Liver (tissue), 9 donors: ENCODE data around the gene ZNF331. TPM values are rescaled to one million over a fixed set of nuclear protein-coding genes. Genes with fewer than 3 reads are reported as not detected.

Source experiments
- DNase-seq: peaks from one replicate; pipeline ENCODE4 v3.0.0-alpha.2; 2017; ENCODE audit warnings: low spot score
- H3K27ac ChIP-seq, 2 donors: one replicate each; pipeline ENCODE4 v1.7.0; 2013; ENCODE audit warnings: inconsistent platforms in 2 of 2, low read length in 2 of 2, control low read depth in 1 of 2, low read depth in 1 of 2, mild to moderate bottlenecking in 1 of 2
- H3K27me3 ChIP-seq, 4 donors: one replicate each; pipeline versions ENCODE4 v1.6.1 to v1.7.0; 2013; ENCODE audit warnings: low read length in 3 of 4, inconsistent platforms in 1 of 4, mild to moderate bottlenecking in 1 of 4, moderate library complexity in 1 of 4; ENCODE audit not compliant: control insufficient read depth in 4 of 4, insufficient read depth in 4 of 4
- H3K36me3 ChIP-seq, 4 donors: one replicate each; pipeline versions ENCODE4 v1.6.1 to v1.7.0; 2013; ENCODE audit warnings: low read length in 3 of 4, mild to moderate bottlenecking in 3 of 4, low read depth in 1 of 4, moderate library complexity in 1 of 4; ENCODE audit not compliant: control insufficient read depth in 4 of 4, insufficient read depth in 3 of 4
- H3K4me1 ChIP-seq, 4 donors: one replicate each; pipeline versions ENCODE4 v1.6.1 to v1.7.0; 2013; ENCODE audit warnings: low read length in 3 of 4, mild to moderate bottlenecking in 3 of 4, moderate library complexity in 1 of 4; ENCODE audit not compliant: control insufficient read depth in 4 of 4, insufficient read depth in 4 of 4
- H3K4me3 ChIP-seq, 3 donors: one replicate each; pipeline versions ENCODE4 v1.6.1 to v1.7.0; 2013; ENCODE audit warnings: low read length in 3 of 3, control low read depth in 1 of 3, low read depth in 1 of 3, mild to moderate bottlenecking in 1 of 3
- H3K9ac ChIP-seq, 2 donors: one replicate each; pipeline ENCODE4 v1.7.0; 2013; ENCODE audit warnings: low read length in 2 of 2, mild to moderate bottlenecking in 2 of 2, moderate library complexity in 2 of 2, control low read depth in 1 of 2, low read depth in 1 of 2
- H3K9me3 ChIP-seq, 4 donors: one replicate each; pipeline versions ENCODE4 v1.6.1 to v1.7.0; 2013; ENCODE audit warnings: low read length in 3 of 4; ENCODE audit not compliant: control insufficient read depth in 4 of 4
- ATF3 ChIP-seq: IDR thresholded peaks from 2 replicates; pipeline ENCODE4 v1.6.1; 2016; ENCODE audit warnings: antibody characterized with exemption
- CTCF ChIP-seq: fragments of 150-350 bp; IDR thresholded peaks from 2 replicates; pipeline ENCODE4 v1.5.1; 2017; ENCODE audit warnings: improper control_type of control experiment, low read depth, low read length; ENCODE audit not compliant: missing input control
- EGR1 ChIP-seq, 2 donors: IDR thresholded peaks; 2 replicates each; pipeline ENCODE4 v1.6.1; 2016 to 2018; ENCODE audit warnings: antibody characterized with exemption in 2 of 2, low read depth in 2 of 2
- FOXA1 ChIP-seq: IDR thresholded peaks from 2 replicates; pipeline ENCODE4 v1.6.1; 2016; ENCODE audit warnings: antibody characterized with exemption
- FOXA2 ChIP-seq: IDR thresholded peaks from 2 replicates; pipeline ENCODE4 v1.6.1; 2016; ENCODE audit warnings: antibody characterized with exemption
- GABPA ChIP-seq, 2 donors: IDR thresholded peaks in 1 of 2; conservative IDR thresholded peaks in 1 of 2; 2 replicates each; pipeline ENCODE4 v1.6.1; 2016; ENCODE audit warnings: antibody characterized with exemption in 2 of 2, mild to moderate bottlenecking in 1 of 2, moderate library complexity in 1 of 2
- HNF4A ChIP-seq, 2 donors: conservative IDR thresholded peaks; 2 replicates each; pipeline ENCODE4 v1.6.1; 2016; ENCODE audit warnings: antibody characterized with exemption in 2 of 2, mild to moderate bottlenecking in 2 of 2
- HNF4G ChIP-seq: IDR thresholded peaks from 2 replicates; pipeline ENCODE4 v1.6.1; 2016; ENCODE audit warnings: antibody characterized with exemption
- JUND ChIP-seq, 2 donors: IDR thresholded peaks; 2 replicates each; pipeline ENCODE4 v1.6.1; 2016; ENCODE audit warnings: antibody characterized with exemption in 2 of 2
- MAX ChIP-seq: IDR thresholded peaks from 2 replicates; pipeline ENCODE4 v1.6.1; 2016; ENCODE audit warnings: antibody characterized with exemption
- NR2F2 ChIP-seq: IDR thresholded peaks from 2 replicates; pipeline ENCODE4 v1.6.1; 2016; ENCODE audit warnings: antibody characterized with exemption
- RAD21 ChIP-seq, 2 donors: IDR thresholded peaks; 2 replicates each; pipeline ENCODE4 v1.6.1; 2016; ENCODE audit warnings: antibody characterized with exemption in 2 of 2, mild to moderate bottlenecking in 2 of 2
- REST ChIP-seq: IDR thresholded peaks from 2 replicates; pipeline ENCODE4 v1.6.1; 2016; ENCODE audit warnings: antibody characterized with exemption, mild to moderate bottlenecking
- RXRA ChIP-seq, 2 donors: IDR thresholded peaks; 2 replicates each; pipeline ENCODE4 v1.6.1; 2017 to 2018; ENCODE audit warnings: antibody characterized with exemption in 2 of 2, mild to moderate bottlenecking in 1 of 2
- SP1 ChIP-seq: IDR thresholded peaks from 2 replicates; pipeline ENCODE4 v1.6.1; 2018; ENCODE audit warnings: antibody characterized with exemption, mild to moderate bottlenecking
- TAF1 ChIP-seq: conservative IDR thresholded peaks from 2 replicates; pipeline ENCODE4 v1.6.1; 2016; ENCODE audit warnings: antibody characterized with exemption, mild to moderate bottlenecking
- YY1 ChIP-seq: IDR thresholded peaks from 2 replicates; pipeline ENCODE4 v1.6.1; 2016; ENCODE audit warnings: antibody characterized with exemption, mild to moderate bottlenecking
- ZBTB33 ChIP-seq: IDR thresholded peaks from 2 replicates; pipeline ENCODE4 v1.6.1; 2016; ENCODE audit warnings: antibody characterized with exemption
- WGBS: extraction: QIAGEN DNeasy Blood & Tissue Kit; methylation state at CpG from one replicate; pipeline ENCODE4 v1.1.7; 2013; 5-methylcytosine and 5-hydroxymethylcytosine counted together
- polyA plus RNA-seq, 2 donors: library from polyadenylated mRNA; stranded (reverse) in 1 of 2; unstranded in 1 of 2; fragments of 200-250 nt in 1 of 2; fragments of >200 nt in 1 of 2; fragmentation: Nextera tagmentation in 1 of 2; extraction: Ambion mirVana in 1 of 2; gene quantifications; one replicate each; pipeline versions ENCODE4 v1.2.1 to v1.2.3, GENCODE V29; 2013 to 2015
- total RNA-seq, 2 donors: library from RNA; depleted of rRNA; stranded (reverse); fragments of >200 nt; gene quantifications; one replicate each; pipeline ENCODE4 v1.2.3, GENCODE V29; 2014
- donor health status: healthy.
- donor health status: healthy.
- donor health status: healthy.
- donor health status: healthy.
- donor health status: healthy.

The ZNF331 gene
- total RNA-seq (1 to 10 TPM; 6.9 to 9.7 TPM), polyA plus RNA-seq (1 to 10 TPM; 2.8 to 4.6 TPM)

- peaks cover 0 to 2% (median 0%) of the 10 kb centered on the region in 4 donors for H3K36me3 ChIP-seq
- peaks cover 0 to 2% (median 0%) of the 10 kb centered on the region in 4 donors for H3K4me1 ChIP-seq
- 50% methylated on average over 81 of the region's 81 CpGs for WGBS
- peak; percentile 76 for DNase-seq
- peak within 1 kb of the TSS; percentile 52 to 86 for H3K27ac ChIP-seq
- TF ChIP-seq RXRA (IDR thresholded peaks at IDR 0.05) (no peak), ZBTB33 (no peak), HNF4A (conservative IDR thresholded peaks at IDR 0.05) (no peak), FOXA2 (no peak), REST (no peak), YY1 (no peak), TAF1 (no peak), GABPA (IDR thresholded peaks at IDR 0.05 in 1 of 2, conservative IDR thresholded peaks at IDR 0.05 in 1 of 2) (no peak), NR2F2 (no peak), MAX (peak; percentile 95), RAD21 (IDR thresholded peaks at IDR 0.05) (no peak), ATF3 (no peak), CTCF (peak; percentile 41), HNF4G (no peak), SP1 (no peak), JUND (IDR thresholded peaks at IDR 0.05) (no peak), EGR1 (IDR thresholded peaks at IDR 0.05; ENCODE audit: low read depth in 2 of 2) (peak; percentile 95 to 97), FOXA1 (no peak)
- peak within 1 kb of the TSS; percentile 45 to 54 for H3K9ac ChIP-seq
- peak within 1 kb of the TSS; percentile 57 to 93 (median 65) for H3K4me3 ChIP-seq
- H3K9me3 ChIP-seq: peaks cover 0 to 3% (median 2%) of the 10 kb centered on the region in 4 donors
- H3K27me3 ChIP-seq: no peaks in the 10 kb centered on the region
Measured at GRCh38 chr19:53537521-53538377, at the start of gene ZNF331. TSS of gene ZNF331 (plus strand) at chr19:53538145. CDS start at chr19:53569377, 31,232 bp downstream.
